Stimulated activated naive B cell treated with anti-CD40 and anti-IgM and Interleukin-4, amounts not matched to agents 10 μg/mL and 1 μg/mL and 100 μg/mL, for 72 hours (primary cell): ENCODE results near the gene NRXN3.
"Not testable (repeated sequence)": the region's sequence is repeated elsewhere in the genome, so short reads cannot be mapped to it uniquely, and the experiment has no call there.

Experiments
- ATAC-seq, 2 donors: fragments of 150-1000 bp; cut with Tn5 transposase; replicated peaks; 2 replicates each; pipeline ENCODE4 v1.10.0; 2021; ENCODE audit warnings: moderate library complexity in 1 of 2
- DNase-seq: peaks from one replicate; pipeline ENCODE4 v3.0.0; 2021
- H3K27ac Mint-ChIP-seq: one replicate; pipeline ENCODE4 v1.8.0; 2022; ENCODE audit warnings: mild to moderate bottlenecking, mixed read lengths
- H3K27me3 Mint-ChIP-seq, 2 donors: one replicate each; pipeline ENCODE4 v1.8.0; 2022; ENCODE audit warnings: mixed read lengths in 2 of 2
- H3K36me3 Mint-ChIP-seq, 2 donors: one replicate each; pipeline ENCODE4 v1.8.0; 2022; ENCODE audit warnings: mixed read lengths in 2 of 2, mild to moderate bottlenecking in 1 of 2
- H3K4me1 Mint-ChIP-seq, 2 donors: one replicate each; pipeline ENCODE4 v1.8.0; 2022; ENCODE audit warnings: mixed read lengths in 2 of 2, mild to moderate bottlenecking in 1 of 2
- H3K4me3 Mint-ChIP-seq, 2 donors: one replicate each; pipeline ENCODE4 v1.8.0; 2022; ENCODE audit warnings: mild to moderate bottlenecking in 2 of 2, mixed read lengths in 2 of 2, moderate library complexity in 1 of 2
- H3K9me3 Mint-ChIP-seq, 2 donors: one replicate each; pipeline ENCODE4 v1.8.0; 2022; ENCODE audit warnings: mixed read lengths in 2 of 2, mild to moderate bottlenecking in 1 of 2

Gene NRXN3

GRCh38 chr14:79094951-79095350 lies 924.8 kb downstream of the NRXN3 start:
- ATAC-seq, result no peak
- DNase-seq, result no peak
- no peak overlapping the region for H3K4me3 Mint-ChIP-seq
- no peak overlapping the region for H3K27ac Mint-ChIP-seq
- H3K36me3 Mint-ChIP-seq, result no peaks in the 10 kb centered on the region
- no peaks in the 10 kb centered on the region for H3K4me1 Mint-ChIP-seq
- H3K9me3 Mint-ChIP-seq, result no peaks in the 10 kb centered on the region
- no peaks in the 10 kb centered on the region for H3K27me3 Mint-ChIP-seq

DNA sequence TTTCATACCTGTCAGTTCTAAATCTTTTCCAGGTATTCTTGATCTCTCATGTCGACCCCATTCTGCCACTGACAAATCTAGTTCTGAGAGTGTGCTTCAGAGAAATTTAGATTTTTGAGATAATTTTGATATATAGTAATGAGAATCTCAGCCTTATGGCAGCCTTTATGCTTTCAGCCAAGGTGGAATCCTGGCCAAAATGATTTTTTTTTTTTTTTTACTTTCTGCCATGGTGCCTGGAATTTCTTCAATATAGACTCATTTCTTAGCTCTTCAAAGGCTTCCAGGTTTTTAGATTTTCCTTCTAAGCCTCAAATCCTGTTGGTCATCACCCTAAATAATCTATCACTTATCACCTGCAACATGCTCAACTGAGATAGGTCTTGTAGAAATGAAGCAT lies 926.6 kb downstream of the NRXN3 start:
- H3K4me3 Mint-ChIP-seq, result no peak overlapping the region
- H3K36me3 Mint-ChIP-seq, result no peaks in the 10 kb centered on the region
- DNase-seq (no peak), ATAC-seq (no peak)
- H3K27me3 Mint-ChIP-seq, result no peaks in the 10 kb centered on the region
- no peak overlapping the region for H3K27ac Mint-ChIP-seq
- H3K4me1 Mint-ChIP-seq, result no peaks in the 10 kb centered on the region
- H3K9me3 Mint-ChIP-seq, result no peaks in the 10 kb centered on the region

- no peak for ATAC-seq
- Mint-ChIP-seq H3K27me3 (no peaks in the 10 kb centered on the region), H3K36me3 (no peaks in the 10 kb centered on the region), H3K4me3 (no peak overlapping the region), H3K4me1 (no peaks in the 10 kb centered on the region), H3K27ac (no peak overlapping the region), H3K9me3 (peaks cover 3 to 8% of the 10 kb centered on the region in 2 donors)
- DNase-seq, result no peak
Measured at GRCh38 chr14:79098324-79098723, 928.2 kb downstream of the NRXN3 start.

- H3K27ac Mint-ChIP-seq, result no peak overlapping the region
- DNase-seq, result no peak
- no peak for ATAC-seq
- H3K9me3 Mint-ChIP-seq, result peaks cover 3 to 8% of the 10 kb centered on the region in 2 donors
- H3K27me3 Mint-ChIP-seq, result no peaks in the 10 kb centered on the region
- H3K4me3 Mint-ChIP-seq, result no peak overlapping the region
- H3K4me1 Mint-ChIP-seq, result no peaks in the 10 kb centered on the region
- H3K36me3 Mint-ChIP-seq, result no peaks in the 10 kb centered on the region
Measured at GRCh38 chr14:79100578-79100977, 930.4 kb downstream of the NRXN3 start.

DNA sequence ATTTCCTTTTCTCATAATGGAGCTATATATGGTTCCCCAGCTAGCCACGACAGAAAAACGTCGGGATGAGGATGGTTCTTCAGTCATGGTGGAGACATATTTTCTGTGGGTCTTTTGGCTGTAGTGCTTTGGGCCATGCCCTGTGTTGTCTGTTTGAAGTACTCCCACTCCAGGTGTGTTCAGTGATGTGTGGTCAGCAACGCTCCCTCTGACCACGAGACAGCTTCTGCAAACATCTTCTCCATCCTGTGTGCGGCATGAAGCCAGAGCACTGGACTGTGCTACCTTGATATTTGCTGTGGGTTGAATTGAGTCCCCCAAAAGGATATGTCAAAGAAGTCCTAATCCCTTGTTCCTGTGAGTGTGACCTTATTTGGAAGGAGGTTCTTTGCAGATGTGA lies 931.2 kb downstream of the NRXN3 start:
- Mint-ChIP-seq H3K9me3 (peaks cover 3 to 8% of the 10 kb centered on the region in 2 donors), H3K27me3 (no peaks in the 10 kb centered on the region), H3K36me3 (no peaks in the 10 kb centered on the region)

GRCh38 chr14:79103764-79104163 lies 933.6 kb downstream of the NRXN3 start:
- Mint-ChIP-seq H3K4me1 (no peaks in the 10 kb centered on the region), H3K36me3 (no peaks in the 10 kb centered on the region), H3K27ac (no peak overlapping the region), H3K4me3 (no peak overlapping the region), H3K27me3 (no peaks in the 10 kb centered on the region), H3K9me3 (peaks cover 3 to 8% of the 10 kb centered on the region in 2 donors)
- DNase-seq (no peak), ATAC-seq (no peak)

More for the DNA sequence above, 931.2 kb downstream of the NRXN3 start:
- no peak for ATAC-seq
- Mint-ChIP-seq H3K4me1 (no peaks in the 10 kb centered on the region), H3K27ac (no peak overlapping the region), H3K4me3 (no peak overlapping the region)
- DNase-seq, result no peak

DNA sequence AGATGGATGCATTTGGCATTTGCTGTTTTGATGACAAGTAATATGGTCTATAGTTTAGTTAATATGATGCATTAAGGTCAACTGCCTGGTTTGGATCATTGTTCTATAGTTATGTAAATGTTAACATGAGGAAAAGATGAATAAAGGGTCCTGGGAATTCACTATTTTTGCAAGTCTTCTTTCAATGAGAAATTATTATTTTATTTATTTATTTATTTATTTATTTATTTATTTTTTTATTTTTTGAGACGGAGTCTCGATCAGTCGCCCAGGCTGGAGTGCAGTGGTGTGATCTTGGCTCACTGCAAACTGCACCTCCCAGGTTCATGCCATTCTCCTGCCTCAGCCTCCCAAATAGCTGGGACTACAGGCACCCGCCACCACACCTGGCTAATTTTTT lies 940.4 kb downstream of the NRXN3 start:
- not testable (repeated sequence) for ATAC-seq, H3K4me3 Mint-ChIP-seq, H3K9me3 Mint-ChIP-seq, H3K27ac Mint-ChIP-seq, H3K4me1 Mint-ChIP-seq, H3K36me3 Mint-ChIP-seq, H3K27me3 Mint-ChIP-seq, DNase-seq

DNA sequence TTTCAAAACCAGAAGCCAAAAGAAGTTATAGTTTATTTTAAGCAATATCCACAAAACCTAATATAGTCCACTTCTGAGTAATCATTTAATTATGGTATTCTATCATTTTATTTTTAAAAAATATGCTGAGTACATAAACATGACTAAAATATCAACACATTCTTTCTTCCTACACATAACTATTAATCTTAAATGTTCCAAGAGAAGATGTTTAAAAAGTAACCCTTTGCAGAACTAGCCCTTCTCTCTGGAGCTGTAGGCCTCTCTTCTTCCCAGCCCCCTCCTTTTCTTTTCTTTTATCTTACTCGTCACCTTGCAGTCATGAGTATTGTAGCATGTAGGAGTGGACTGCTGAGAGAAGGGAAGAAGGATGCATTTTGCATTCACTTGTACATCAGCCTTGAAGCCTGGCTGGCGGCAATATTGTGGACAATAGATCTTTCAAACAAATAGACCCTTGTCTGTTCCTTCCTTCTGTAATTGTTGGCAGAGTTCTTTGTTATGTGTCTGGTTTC lies 941.9 kb downstream of the NRXN3 start:
- Mint-ChIP-seq H3K9me3 (peaks cover 0 to 2% of the 10 kb centered on the region in 2 donors), H3K36me3 (no peaks in the 10 kb centered on the region), H3K27me3 (no peaks in the 10 kb centered on the region), H3K4me3 (no peak overlapping the region), H3K27ac (no peak overlapping the region), H3K4me1 (no peaks in the 10 kb centered on the region)
- no peak for ATAC-seq
- no peak for DNase-seq

- Mint-ChIP-seq H3K4me1 (no peaks in the 10 kb centered on the region), H3K4me3 (no peak overlapping the region), H3K27me3 (no peaks in the 10 kb centered on the region), H3K27ac (no peak overlapping the region), H3K9me3 (peaks cover 0 to 2% of the 10 kb centered on the region in 2 donors), H3K36me3 (no peaks in the 10 kb centered on the region)
- DNase-seq (no peak), ATAC-seq (no peak)
Measured at GRCh38 chr14:79117561-79117960, 947.4 kb downstream of the NRXN3 start.

- no peak for ATAC-seq
- no peaks in the 10 kb centered on the region for H3K4me1 Mint-ChIP-seq
Measured at GRCh38 chr14:79118291-79118690, 948.1 kb downstream of the NRXN3 start.

DNA sequence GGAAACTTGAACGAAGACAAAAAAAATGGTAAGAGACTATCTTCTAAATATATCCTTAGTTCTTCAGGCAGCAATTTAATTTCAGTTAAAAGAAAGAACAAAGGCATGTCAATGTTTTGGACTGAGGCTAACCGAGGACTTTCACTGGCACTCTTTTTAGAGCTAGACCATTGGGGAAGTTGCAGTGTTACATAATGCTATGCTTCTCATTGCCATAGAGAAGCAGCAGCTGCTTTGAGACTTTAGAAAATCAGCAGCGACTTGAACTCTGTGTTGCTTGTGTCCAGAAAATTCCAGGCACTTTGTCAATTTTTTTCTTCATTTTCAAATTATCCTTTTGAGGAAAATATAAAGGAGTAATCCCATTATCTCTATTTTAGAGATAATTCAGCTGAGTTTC lies 964.2 kb downstream of the NRXN3 start:
- Mint-ChIP-seq H3K27me3 (no peaks in the 10 kb centered on the region), H3K36me3 (no peaks in the 10 kb centered on the region), H3K27ac (no peak overlapping the region), H3K9me3 (peaks cover 4 to 6% of the 10 kb centered on the region in 2 donors), H3K4me1 (no peaks in the 10 kb centered on the region), H3K4me3 (no peak overlapping the region)
- no peak for ATAC-seq
- no peak for DNase-seq

More at GRCh38 chr14:79118291-79118690, 948.1 kb downstream of the NRXN3 start:
- DNase-seq, result no peak
- Mint-ChIP-seq H3K36me3 (no peaks in the 10 kb centered on the region), H3K9me3 (peaks cover 0 to 2% of the 10 kb centered on the region in 2 donors), H3K4me3 (no peak overlapping the region), H3K27ac (no peak overlapping the region), H3K27me3 (no peaks in the 10 kb centered on the region)

DNA sequence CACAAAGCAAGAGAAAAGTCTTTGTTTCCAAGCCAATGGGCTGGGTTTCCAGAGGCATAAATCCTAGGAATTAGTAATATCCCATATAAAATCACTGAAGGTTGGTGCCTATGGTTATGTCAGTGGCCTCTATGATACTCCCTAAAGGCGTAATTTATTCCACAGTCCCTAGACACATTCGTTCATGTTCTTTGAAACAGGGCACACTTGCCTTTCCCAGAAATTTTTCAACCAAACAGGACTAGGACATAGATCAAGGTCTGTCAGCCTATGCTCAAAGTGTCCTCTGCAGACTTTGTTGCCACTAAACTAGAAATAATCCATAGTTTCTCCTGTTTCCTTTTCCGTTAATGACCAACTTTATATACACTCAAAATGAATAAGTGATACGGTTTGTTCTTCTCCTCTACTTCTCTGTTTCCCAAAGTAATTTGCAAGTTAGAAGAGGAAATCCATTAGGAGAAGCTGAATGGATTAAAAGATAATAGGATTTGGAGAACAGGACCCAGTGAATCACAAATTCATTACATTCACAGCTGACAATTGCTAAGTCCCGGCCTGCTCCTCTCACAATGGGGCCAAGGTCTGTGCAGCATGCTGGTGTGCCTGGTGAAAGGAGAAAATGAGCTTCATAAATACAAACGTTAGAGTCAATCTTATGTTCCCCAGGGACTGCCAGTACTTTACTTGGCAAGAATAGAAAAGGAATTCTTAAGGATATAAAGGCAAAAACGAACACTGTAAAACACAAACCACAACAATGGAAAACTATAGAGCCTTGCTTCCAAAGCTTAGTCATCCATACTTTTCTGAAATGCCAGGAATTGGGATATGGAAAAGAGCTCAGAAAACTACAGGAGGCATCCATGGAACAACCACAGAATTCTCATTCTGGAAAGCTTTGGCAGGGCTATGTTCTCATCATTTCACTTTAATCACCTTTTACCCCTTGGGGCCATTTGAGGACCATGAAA lies 966.2 kb downstream of the NRXN3 start:
- DNase-seq (no peak), ATAC-seq (no peak)
- no peak overlapping the region for H3K4me3 Mint-ChIP-seq
- no peak overlapping the region for H3K27ac Mint-ChIP-seq
- H3K9me3 Mint-ChIP-seq, result peaks cover 2 to 3% of the 10 kb centered on the region in 2 donors
- H3K4me1 Mint-ChIP-seq, result no peaks in the 10 kb centered on the region
- no peaks in the 10 kb centered on the region for H3K27me3 Mint-ChIP-seq
- H3K36me3 Mint-ChIP-seq, result no peaks in the 10 kb centered on the region

- Mint-ChIP-seq H3K4me3 (no peak overlapping the region), H3K4me1 (no peaks in the 10 kb centered on the region)
- no peak for DNase-seq
Measured at GRCh38 chr14:79137045-79137430, 966.9 kb downstream of the NRXN3 start.

GRCh38 chr14:79137836-79138235 lies 967.7 kb downstream of the NRXN3 start:
- ATAC-seq (no peak), DNase-seq (no peak)
- Mint-ChIP-seq H3K4me1 (no peaks in the 10 kb centered on the region), H3K4me3 (no peak overlapping the region), H3K27ac (no peak overlapping the region), H3K27me3 (no peaks in the 10 kb centered on the region), H3K36me3 (no peaks in the 10 kb centered on the region), H3K9me3 (peaks cover 2 to 3% of the 10 kb centered on the region in 2 donors)

More at GRCh38 chr14:79137045-79137430, 966.9 kb downstream of the NRXN3 start:
- no peak overlapping the region for H3K27ac Mint-ChIP-seq
- peaks cover 2 to 3% of the 10 kb centered on the region in 2 donors for H3K9me3 Mint-ChIP-seq
- no peaks in the 10 kb centered on the region for H3K36me3 Mint-ChIP-seq
- ATAC-seq, result no peak
- H3K27me3 Mint-ChIP-seq, result no peaks in the 10 kb centered on the region

GRCh38 chr14:79144896-79145295 lies 974.7 kb downstream of the NRXN3 start:
- no peak overlapping the region for H3K4me3 Mint-ChIP-seq
- H3K9me3 Mint-ChIP-seq, result peaks cover 3% of the 10 kb centered on the region in 2 donors
- no peak overlapping the region for H3K27ac Mint-ChIP-seq
- H3K27me3 Mint-ChIP-seq, result no peaks in the 10 kb centered on the region
- ATAC-seq (no peak), DNase-seq (no peak)
- no peaks in the 10 kb centered on the region for H3K4me1 Mint-ChIP-seq
- no peaks in the 10 kb centered on the region for H3K36me3 Mint-ChIP-seq
